Activated CD4-positive, alpha-beta T cell treated with anti-CD3 and anti-CD28 coated beads, Interleukin-2, amount 50 U/mL, for 1 hour (primary cell): Measurements from ENCODE around the gene G0S2.

ENCODE experiments used
- DNase-seq: peaks from one replicate; pipeline ENCODE4 v3.0.0-alpha.2; 2020

G0S2 gene

GRCh38 chr1:209721323-209721722, 46.1 kb downstream of the G0S2 start:
- DNase-seq = no peak

- DNase-seq = no peak
Observed at GRCh38 chr1:209723265-209723664, 48.1 kb downstream of the G0S2 start.

GRCh38 chr1:209723756-209724693, 48.8 kb downstream of the G0S2 start:
- DNase-seq = no peak
